Right atrium auricular region (tissue), 2 donors: ENCODE results near the gene CDK19. TPM values are rescaled to one million over a fixed set of nuclear protein-coding genes. Genes with fewer than 3 reads are reported as not detected.

ENCODE experiments used
- DNase-seq: peaks from one replicate; pipeline ENCODE4 v3.0.0-alpha.2; 2019; ENCODE audit warnings: low spot score
- H3K27ac ChIP-seq, 2 donors: fragments of 200-600 bp; sonication (generic); 1 replicate in 1 of 2; 2 replicates in 1 of 2; pipeline ENCODE4 v1.5.1; 2016 to 2019
- H3K27me3 ChIP-seq, 2 donors: fragments of 200-600 bp; sonication (generic); one replicate each; pipeline versions ENCODE4 v1.5.1 to v1.6.0; 2017 to 2019
- H3K36me3 ChIP-seq: fragments of 200-600 bp; sonication (generic); one replicate; pipeline ENCODE4 v1.5.1; 2016
- H3K4me1 ChIP-seq, 2 donors: fragments of 200-600 bp; sonication (generic); one replicate each; pipeline versions ENCODE4 v1.5.1 to v1.6.0; 2017 to 2019
- H3K4me3 ChIP-seq, 2 donors: fragments of 200-600 bp; sonication (generic); 1 replicate in 1 of 2; 2 replicates in 1 of 2; pipeline ENCODE4 v1.5.1; 2017 to 2019; ENCODE audit warnings: mild to moderate bottlenecking in 1 of 2, moderate library complexity in 1 of 2
- H3K9me3 ChIP-seq, 2 donors: fragments of 200-600 bp; sonication (generic); one replicate each; pipeline ENCODE4 v1.5.1; 2019
- CTCF ChIP-seq, 2 donors: fragments of 200-600 bp; sonication (generic); IDR thresholded peaks; one replicate each; pipeline ENCODE4 v1.5.1; 2019; ENCODE audit warnings: antibody characterized with exemption in 2 of 2
- total RNA-seq, 2 donors: library from RNA; depleted of rRNA; stranded (reverse); fragments of >200 nt; gene quantifications; one replicate each; pipeline ENCODE4 v1.1.0, GENCODE V29; 2016

CDK19 gene
- total RNA-seq, 2 donors from 2014 or later: 5.7 to 6.3 TPM

- Histone ChIP-seq H3K4me1 (no peaks in the 10 kb centered on the region), H3K36me3 (no peaks in the 10 kb centered on the region), H3K9me3 (no peaks in the 10 kb centered on the region), H3K27me3 (no peaks in the 10 kb centered on the region), H3K4me3 (no peak overlapping the region), H3K27ac (no peak overlapping the region)
- no peak for TF ChIP-seq CTCF (IDR thresholded peaks at IDR 0.05)
- DNase-seq: no peak
Observed at GRCh38 chr6:110714143-110714542, 101.1 kb downstream of the CDK19 start.

GRCh38 chr6:110712238-110712637 is 103.0 kb downstream of the CDK19 start:
- DNase-seq: no peak
- no peak overlapping the region for H3K4me3 ChIP-seq
- no peaks in the 10 kb centered on the region for H3K4me1 ChIP-seq
- H3K27ac ChIP-seq: no peak overlapping the region
- no peaks in the 10 kb centered on the region for H3K36me3 ChIP-seq
- no peaks in the 10 kb centered on the region for H3K27me3 ChIP-seq
- TF ChIP-seq CTCF (IDR thresholded peaks at IDR 0.05): no peak
- H3K9me3 ChIP-seq: no peaks in the 10 kb centered on the region

- TF ChIP-seq CTCF (IDR thresholded peaks at IDR 0.05): no peak
- Histone ChIP-seq H3K27ac (no peak overlapping the region), H3K4me1 (no peaks in the 10 kb centered on the region), H3K4me3 (no peak overlapping the region), H3K9me3 (no peaks in the 10 kb centered on the region), H3K36me3 (no peaks in the 10 kb centered on the region), H3K27me3 (no peaks in the 10 kb centered on the region)
- DNase-seq: no peak
Observed at GRCh38 chr6:110710115-110710514, 105.2 kb downstream of the CDK19 start.

GRCh38 chr6:110708295-110708950 is 106.8 kb downstream of the CDK19 start:
- H3K4me1 ChIP-seq: no peaks in the 10 kb centered on the region
- H3K4me3 ChIP-seq: no peak overlapping the region
- H3K9me3 ChIP-seq: no peaks in the 10 kb centered on the region
- no peak for TF ChIP-seq CTCF (IDR thresholded peaks at IDR 0.05)
- H3K36me3 ChIP-seq: no peaks in the 10 kb centered on the region
- no peaks in the 10 kb centered on the region for H3K27me3 ChIP-seq
- no peak overlapping the region for H3K27ac ChIP-seq
- no peak for DNase-seq

- no peaks in the 10 kb centered on the region for H3K9me3 ChIP-seq
- no peak for TF ChIP-seq CTCF (IDR thresholded peaks at IDR 0.05)
- H3K27ac ChIP-seq: no peak overlapping the region
- no peaks in the 10 kb centered on the region for H3K27me3 ChIP-seq
- no peak overlapping the region for H3K4me3 ChIP-seq
- H3K36me3 ChIP-seq: no peaks in the 10 kb centered on the region
- no peak for DNase-seq
- peaks cover 0 to under 1% of the 10 kb centered on the region in 2 donors for H3K4me1 ChIP-seq
Observed at GRCh38 chr6:110705543-110705942, 109.7 kb downstream of the CDK19 start.
